ENCODE data around the gene CADPS2. TPM values are rescaled to one million over a fixed set of nuclear protein-coding genes. Genes with fewer than 3 reads are reported as not detected.

The CADPS2 gene
- total RNA-seq, 2 experiments from 2014 or later: not detected

GRCh38 chr7:122618585-122619189 is 267.6 kb downstream of the CADPS2 start:
- intact Hi-C loops (cut with DNase I, micrococcal nuclease): no loop called here
- no peak overlapping the region for H3K27ac Mint-ChIP-seq
- no peaks in the 10 kb centered on the region for H3K4me1 Mint-ChIP-seq
- ChIA-PET POLR2A (no interaction called here), CTCF (no interaction called here)
- H3K9me3 Mint-ChIP-seq (ENCODE audit: low read depth): no peaks in the 10 kb centered on the region
- no peaks in the 10 kb centered on the region for H3K27me3 Mint-ChIP-seq
- no peak for DNase-seq
- H3K36me3 Mint-ChIP-seq (ENCODE audit: low read depth): no peaks in the 10 kb centered on the region
- no peak overlapping the region for H3K4me3 Mint-ChIP-seq
- no peak for ATAC-seq

DNA sequence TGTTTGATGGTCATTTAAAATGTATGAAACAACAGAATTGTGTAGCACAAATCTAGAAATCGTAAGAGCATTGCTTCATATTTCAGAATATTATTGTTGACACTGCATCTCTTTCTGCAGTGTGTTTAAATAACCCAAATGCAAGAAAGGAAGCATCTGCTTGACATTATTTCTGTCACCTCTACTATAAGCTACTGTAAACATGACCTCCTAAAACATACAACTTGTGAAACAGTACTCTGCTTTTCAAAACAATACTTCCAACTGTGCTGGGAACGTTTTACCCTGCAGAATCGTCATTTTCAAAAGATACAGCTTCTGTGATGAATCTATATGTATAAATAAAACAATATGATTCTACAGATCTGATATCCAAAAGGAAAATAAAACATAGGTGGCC is 269.3 kb downstream of the CADPS2 start:
- H3K27ac Mint-ChIP-seq: no peak overlapping the region
- intact Hi-C loops (cut with DNase I, micrococcal nuclease): no loop called here
- no peaks in the 10 kb centered on the region for H3K4me1 Mint-ChIP-seq
- no peaks in the 10 kb centered on the region for H3K27me3 Mint-ChIP-seq
- no peak overlapping the region for H3K4me3 Mint-ChIP-seq
- H3K36me3 Mint-ChIP-seq (ENCODE audit: low read depth): no peaks in the 10 kb centered on the region
- CTCF ChIA-PET: no interaction called here
- no peak for DNase-seq
- ATAC-seq: no peak
- POLR2A ChIA-PET: no interaction called here
- no peaks in the 10 kb centered on the region for H3K9me3 Mint-ChIP-seq (ENCODE audit: low read depth)

- Mint-ChIP-seq H3K36me3 (ENCODE audit: low read depth) (no peaks in the 10 kb centered on the region), H3K4me1 (no peaks in the 10 kb centered on the region), H3K27ac (no peak overlapping the region), H3K27me3 (no peaks in the 10 kb centered on the region), H3K4me3 (no peak overlapping the region), H3K9me3 (ENCODE audit: low read depth) (peaks cover 2% of the 10 kb centered on the region)
- DNase-seq (no peak), ATAC-seq (no peak)
- intact Hi-C loops (cut with DNase I, micrococcal nuclease): no loop called here
- CTCF ChIA-PET: no interaction called here
- POLR2A ChIA-PET: no interaction called here
Observed at GRCh38 chr7:122605929-122606328, 280.3 kb downstream of the CADPS2 start.

DNA sequence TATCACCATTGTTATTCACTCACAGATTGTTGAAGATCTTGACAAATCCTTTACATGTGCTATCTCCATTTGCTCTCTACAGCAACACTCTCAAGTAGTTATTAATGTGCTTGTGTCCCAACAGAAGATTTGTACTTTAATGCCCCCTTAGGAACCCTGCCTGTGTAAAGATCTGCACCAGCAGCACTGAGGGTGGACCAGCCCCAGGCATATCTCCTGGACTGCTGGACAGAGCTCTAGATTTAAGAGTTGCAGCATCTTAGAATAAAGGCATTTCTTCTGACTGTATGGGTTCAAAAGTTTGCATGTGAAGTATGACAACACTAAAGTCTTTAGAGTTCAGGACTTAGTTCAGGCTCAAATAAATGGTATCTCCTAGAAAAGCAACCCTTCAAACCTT is 282.0 kb downstream of the CADPS2 start:
- ATAC-seq: no peak
- POLR2A ChIA-PET: no interaction called here
- CTCF ChIA-PET: no interaction called here
- DNase-seq: no peak
- Mint-ChIP-seq H3K27me3 (no peaks in the 10 kb centered on the region), H3K9me3 (ENCODE audit: low read depth) (no peaks in the 10 kb centered on the region), H3K27ac (no peak overlapping the region), H3K36me3 (ENCODE audit: low read depth) (no peaks in the 10 kb centered on the region), H3K4me1 (no peaks in the 10 kb centered on the region), H3K4me3 (no peak overlapping the region)
- intact Hi-C loops (cut with DNase I, micrococcal nuclease): no loop called here

DNA sequence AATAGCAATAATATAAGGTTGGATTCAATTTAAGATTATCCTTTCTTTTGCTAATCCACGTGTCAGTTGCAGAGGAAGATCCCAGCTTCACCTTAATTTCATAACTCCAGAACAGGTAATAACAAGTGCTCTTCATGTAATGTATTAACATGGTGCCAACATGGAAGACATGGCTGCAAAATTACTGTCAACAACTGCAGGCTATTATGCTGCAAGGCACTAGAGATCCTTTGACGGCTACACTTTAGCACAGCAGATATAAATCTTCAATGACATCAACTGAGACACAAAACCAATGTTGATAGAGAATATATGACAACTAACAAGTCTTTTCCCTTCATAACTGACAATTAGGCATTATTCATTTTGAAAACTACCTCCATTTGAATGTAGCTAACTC is 283.5 kb downstream of the CADPS2 start:
- no peaks in the 10 kb centered on the region for H3K36me3 Mint-ChIP-seq (ENCODE audit: low read depth)

GRCh38 chr7:122600630-122601029 is 285.6 kb downstream of the CADPS2 start:
- ChIA-PET CTCF (interaction anchor here (1.6 kb wide), 1 partner anchor 10 kb away, joined by 3 read pairs; no protein-coding TSS in a partner anchor), POLR2A (no interaction called here)
- Mint-ChIP-seq H3K9me3 (ENCODE audit: low read depth) (no peaks in the 10 kb centered on the region), H3K4me3 (no peak overlapping the region), H3K36me3 (ENCODE audit: low read depth) (no peaks in the 10 kb centered on the region), H3K4me1 (no peaks in the 10 kb centered on the region), H3K27ac (no peak overlapping the region), H3K27me3 (no peaks in the 10 kb centered on the region)
- ATAC-seq (no peak), DNase-seq (no peak)
- intact Hi-C loops (cut with DNase I, micrococcal nuclease): no loop called here

More for the DNA sequence above, 283.5 kb downstream of the CADPS2 start:
- Mint-ChIP-seq H3K27me3 (no peaks in the 10 kb centered on the region), H3K4me1 (no peaks in the 10 kb centered on the region), H3K27ac (no peak overlapping the region), H3K4me3 (no peak overlapping the region), H3K9me3 (ENCODE audit: low read depth) (no peaks in the 10 kb centered on the region)
- DNase-seq: no peak
- no peak for ATAC-seq
- ChIA-PET POLR2A (no interaction called here), CTCF (no interaction called here)
- intact Hi-C loops (cut with DNase I, micrococcal nuclease): no loop called here

DNA sequence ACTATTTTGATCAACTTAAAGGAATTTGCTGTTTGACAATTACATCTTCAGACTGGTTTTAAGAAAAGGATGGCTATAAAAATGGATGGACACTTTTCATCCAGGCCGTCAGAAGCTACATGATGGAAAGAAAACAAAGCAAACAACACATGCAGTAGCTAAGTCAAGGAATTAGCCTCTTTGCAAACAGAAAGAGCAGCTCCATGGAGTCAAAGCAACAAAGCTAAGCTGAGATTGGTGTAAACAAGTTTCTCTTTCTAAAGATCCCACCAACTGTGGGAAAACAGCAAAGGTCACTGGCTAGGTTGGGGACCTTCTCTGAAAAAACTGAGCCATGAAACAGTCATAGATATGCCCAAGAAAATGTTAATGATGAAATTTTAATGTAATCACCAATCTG is 286.2 kb downstream of the CADPS2 start:
- H3K4me1 Mint-ChIP-seq: no peaks in the 10 kb centered on the region
- ATAC-seq: no peak
- intact Hi-C loops (cut with DNase I, micrococcal nuclease): no loop called here
- ChIA-PET CTCF (no interaction called here), POLR2A (no interaction called here)
- H3K27ac Mint-ChIP-seq: no peak overlapping the region
- DNase-seq: no peak
- H3K27me3 Mint-ChIP-seq: no peaks in the 10 kb centered on the region
- no peaks in the 10 kb centered on the region for H3K36me3 Mint-ChIP-seq (ENCODE audit: low read depth)
- no peak overlapping the region for H3K4me3 Mint-ChIP-seq
- H3K9me3 Mint-ChIP-seq (ENCODE audit: low read depth): no peaks in the 10 kb centered on the region

DNA sequence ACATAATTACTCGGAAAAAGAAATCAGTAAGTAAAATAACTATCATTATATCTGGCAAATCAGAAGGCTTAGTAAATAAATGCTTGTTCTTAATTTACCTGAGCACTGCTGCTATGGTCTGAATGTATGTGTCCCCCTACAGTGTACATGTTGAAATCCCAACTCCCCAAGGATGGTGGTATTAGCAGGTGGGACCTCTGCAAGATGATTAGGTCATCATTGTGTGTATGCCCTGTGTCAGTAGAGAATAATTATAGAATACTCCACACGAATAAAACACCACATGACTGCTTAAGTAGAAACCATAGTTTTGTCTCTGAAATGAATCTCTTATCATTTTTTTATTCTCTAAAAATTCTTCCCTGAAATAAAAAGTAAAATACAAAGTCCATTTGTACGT is 289.0 kb downstream of the CADPS2 start:
- intact Hi-C loops (cut with DNase I, micrococcal nuclease): no loop called here

GRCh38 chr7:122595885-122596284 is 290.4 kb downstream of the CADPS2 start:
- DNase-seq (no peak), ATAC-seq (no peak)
- Mint-ChIP-seq H3K4me1 (no peaks in the 10 kb centered on the region), H3K9me3 (ENCODE audit: low read depth) (peaks cover 3% of the 10 kb centered on the region), H3K27ac (no peak overlapping the region), H3K27me3 (no peaks in the 10 kb centered on the region), H3K36me3 (ENCODE audit: low read depth) (no peaks in the 10 kb centered on the region), H3K4me3 (no peak overlapping the region)
- ChIA-PET POLR2A (no interaction called here), CTCF (no interaction called here)
- intact Hi-C loops (cut with DNase I, micrococcal nuclease): no loop called here

More for the DNA sequence above, 289.0 kb downstream of the CADPS2 start:
- no peak for ATAC-seq
- Mint-ChIP-seq H3K9me3 (ENCODE audit: low read depth) (no peaks in the 10 kb centered on the region), H3K4me3 (no peak overlapping the region), H3K27me3 (no peaks in the 10 kb centered on the region), H3K27ac (no peak overlapping the region), H3K36me3 (ENCODE audit: low read depth) (no peaks in the 10 kb centered on the region), H3K4me1 (no peaks in the 10 kb centered on the region)
- ChIA-PET CTCF (no interaction called here), POLR2A (no interaction called here)
- DNase-seq: no peak

DNA sequence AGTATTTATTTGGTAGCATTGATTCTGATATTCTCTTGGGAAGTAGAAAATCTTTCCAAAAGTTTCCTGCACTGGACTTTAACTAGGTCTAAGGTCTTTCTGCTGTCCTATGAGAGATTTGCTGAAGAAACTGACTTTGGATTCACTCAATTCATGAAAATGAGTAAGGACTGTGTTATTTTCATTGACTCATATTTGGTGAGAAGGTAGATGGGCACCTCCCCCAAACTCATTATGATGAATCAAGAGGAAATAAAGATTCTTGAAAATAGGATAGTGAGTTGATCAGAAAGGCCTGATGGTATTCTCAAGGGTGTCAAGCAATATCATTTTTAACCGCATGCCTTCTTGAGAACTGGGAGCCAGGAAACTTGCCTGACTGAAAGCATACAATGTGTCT is 297.6 kb downstream of the CADPS2 start:
- ChIA-PET CTCF (no interaction called here), POLR2A (no interaction called here)
- H3K27me3 Mint-ChIP-seq: no peaks in the 10 kb centered on the region
- no peak for ATAC-seq
- no peak overlapping the region for H3K27ac Mint-ChIP-seq
- peaks cover 6% of the 10 kb centered on the region for H3K9me3 Mint-ChIP-seq (ENCODE audit: low read depth)
- intact Hi-C loops (cut with DNase I, micrococcal nuclease): no loop called here
- no peaks in the 10 kb centered on the region for H3K4me1 Mint-ChIP-seq
- H3K36me3 Mint-ChIP-seq (ENCODE audit: low read depth): no peaks in the 10 kb centered on the region
- H3K4me3 Mint-ChIP-seq: no peak overlapping the region
- no peak for DNase-seq

GRCh38 chr7:122584676-122585251 is 301.5 kb downstream of the CADPS2 start:
- no peaks in the 10 kb centered on the region for H3K4me1 Mint-ChIP-seq
- intact Hi-C loops (cut with DNase I, micrococcal nuclease): no loop called here
- ChIA-PET CTCF (no interaction called here), POLR2A (no interaction called here)
- H3K9me3 Mint-ChIP-seq (ENCODE audit: low read depth): peaks cover 3% of the 10 kb centered on the region
- no peak for DNase-seq
- no peak overlapping the region for H3K27ac Mint-ChIP-seq
- H3K27me3 Mint-ChIP-seq: no peaks in the 10 kb centered on the region
- no peaks in the 10 kb centered on the region for H3K36me3 Mint-ChIP-seq (ENCODE audit: low read depth)
- no peak overlapping the region for H3K4me3 Mint-ChIP-seq
- ATAC-seq: no peak

- no peak overlapping the region for H3K4me3 Mint-ChIP-seq
- no peaks in the 10 kb centered on the region for H3K9me3 Mint-ChIP-seq (ENCODE audit: low read depth)
Observed at GRCh38 chr7:122578350-122578749, 307.9 kb downstream of the CADPS2 start.

More at GRCh38 chr7:122578350-122578749, 307.9 kb downstream of the CADPS2 start:
- H3K4me1 Mint-ChIP-seq: no peaks in the 10 kb centered on the region
- H3K27ac Mint-ChIP-seq: no peak overlapping the region
- ChIA-PET CTCF (no interaction called here), POLR2A (no interaction called here)
- intact Hi-C loops (cut with DNase I, micrococcal nuclease): no loop called here
- DNase-seq (no peak), ATAC-seq (no peak)
- no peaks in the 10 kb centered on the region for H3K36me3 Mint-ChIP-seq (ENCODE audit: low read depth)
- H3K27me3 Mint-ChIP-seq: no peaks in the 10 kb centered on the region

Measured in activated CD4-positive, alpha-beta T cell treated with anti-CD3 and anti-CD28 coated beads for 36 hours (primary cell).